SU-DHL-6 (cell line): ENCODE measurements around the gene LY6G6D.

Experiments
- EZH2phosphoT487 ChIP-seq: fragments of 200-600 bp; sonication (generic), shearing (Covaris generic); conservative IDR thresholded peaks from 2 replicates; pipeline ENCODE4 v1.6.1; 2018; ENCODE audit warnings: mild to moderate bottlenecking, antibody characterized with exemption, low read length, moderate library complexity, mixed read lengths
- TF ChIP-seq, protein P1 (sequence below): fragments of 200-600 bp; sonication (generic); IDR thresholded peaks from one replicate; pipeline ENCODE4 v1.5.1; 2017; ENCODE audit warnings: antibody characterized with exemption, mild to moderate bottlenecking, low read length, moderate library complexity; ENCODE audit not compliant: insufficient read depth, poor library complexity, severe bottlenecking

DNA sequence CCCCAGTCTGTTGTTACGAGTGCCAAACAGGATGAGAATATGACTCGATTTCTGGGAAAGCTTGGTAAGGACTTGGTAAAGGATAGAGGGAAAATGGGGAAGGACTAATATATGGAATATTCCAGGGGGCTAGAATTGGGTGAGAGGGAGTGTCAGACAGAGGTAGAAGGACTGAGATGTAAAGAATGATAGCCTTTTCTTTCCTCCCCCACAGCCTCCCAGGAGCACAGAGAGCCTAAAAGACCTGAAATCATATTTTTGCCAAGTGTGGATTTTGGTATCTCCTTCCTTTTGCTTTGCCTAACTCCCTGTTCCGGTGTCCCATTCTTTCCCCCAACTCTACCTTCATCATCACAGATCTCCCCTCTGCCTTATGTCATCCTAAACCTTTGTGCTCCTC lies 27.7 kb downstream of the LY6G6D start:
- TF ChIP-seq, protein P1, sequence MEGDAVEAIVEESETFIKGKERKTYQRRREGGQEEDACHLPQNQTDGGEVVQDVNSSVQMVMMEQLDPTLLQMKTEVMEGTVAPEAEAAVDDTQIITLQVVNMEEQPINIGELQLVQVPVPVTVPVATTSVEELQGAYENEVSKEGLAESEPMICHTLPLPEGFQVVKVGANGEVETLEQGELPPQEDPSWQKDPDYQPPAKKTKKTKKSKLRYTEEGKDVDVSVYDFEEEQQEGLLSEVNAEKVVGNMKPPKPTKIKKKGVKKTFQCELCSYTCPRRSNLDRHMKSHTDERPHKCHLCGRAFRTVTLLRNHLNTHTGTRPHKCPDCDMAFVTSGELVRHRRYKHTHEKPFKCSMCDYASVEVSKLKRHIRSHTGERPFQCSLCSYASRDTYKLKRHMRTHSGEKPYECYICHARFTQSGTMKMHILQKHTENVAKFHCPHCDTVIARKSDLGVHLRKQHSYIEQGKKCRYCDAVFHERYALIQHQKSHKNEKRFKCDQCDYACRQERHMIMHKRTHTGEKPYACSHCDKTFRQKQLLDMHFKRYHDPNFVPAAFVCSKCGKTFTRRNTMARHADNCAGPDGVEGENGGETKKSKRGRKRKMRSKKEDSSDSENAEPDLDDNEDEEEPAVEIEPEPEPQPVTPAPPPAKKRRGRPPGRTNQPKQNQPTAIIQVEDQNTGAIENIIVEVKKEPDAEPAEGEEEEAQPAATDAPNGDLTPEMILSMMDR, result no peak
- no peak for TF ChIP-seq EZH2phosphoT487
